Measurements from ENCODE around the gene HAND1.
"Not testable (repeated sequence)": the region's sequence is repeated elsewhere in the genome, so short reads cannot be mapped to it uniquely, and the experiment has no call there.

HAND1 gene

GRCh38 chr5:154517181-154517580, 39.2 kb upstream of the HAND1 start:
- Histone ChIP-seq H2BK12ac (ENCODE audit: low read length in 2 of 2) (no peak overlapping the region), H3K27me3 (ENCODE audit: control insufficient read depth in 1 of 2, insufficient read depth in 1 of 2, low read length in 2 of 2) (peaks cover 52 to 65% of the 10 kb centered on the region in 2 experiments)

DNA sequence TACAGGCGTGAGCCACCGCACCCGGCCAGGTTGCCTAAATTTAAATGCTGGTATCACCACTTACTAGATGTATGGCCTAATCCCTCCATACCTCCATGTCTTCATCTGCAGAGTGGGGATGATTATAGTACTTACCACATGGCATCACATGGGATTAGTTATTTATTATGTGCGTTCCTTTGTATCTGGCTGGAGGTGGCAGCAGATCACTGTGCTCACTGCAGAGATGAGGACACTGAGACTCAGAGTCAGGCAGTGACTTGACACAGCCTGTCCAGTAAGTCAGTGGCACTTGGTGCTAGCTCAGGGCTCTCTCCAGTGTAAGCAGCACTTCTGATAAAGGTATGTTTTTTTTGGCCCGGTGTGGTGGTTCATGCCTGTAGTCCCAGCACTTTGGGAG, 38.4 kb upstream of the HAND1 start:
- WGBS: 91% methylated on average over 5 of the region's 5 CpGs

More at GRCh38 chr5:154517181-154517580, 39.2 kb upstream of the HAND1 start:
- Histone ChIP-seq H2BK5ac (ENCODE audit: low read depth, low read length, poor library complexity, severe bottlenecking) (no peak overlapping the region), H2AFZ (ENCODE audit: low read depth, low read length) (no peak overlapping the region), H3K18ac (ENCODE audit: low read depth in 1 of 2, low read length in 2 of 2) (no peak overlapping the region), H3K36me3 (ENCODE audit: control insufficient read depth in 1 of 2, insufficient read depth in 2 of 2, low read depth in 1 of 2, low read length in 2 of 2) (peaks cover 0 to 3% of the 10 kb centered on the region in 2 experiments), H3K23ac (ENCODE audit: low read length in 2 of 2) (no peak overlapping the region), H3K4me3 (ENCODE audit: insufficient read depth in 1 of 2, low read depth in 1 of 2, low read length in 2 of 2) (no peak overlapping the region), H3K14ac (ENCODE audit: low read length in 2 of 2) (no peak overlapping the region), H2BK15ac (ENCODE audit: low read depth, poor library complexity, severe bottlenecking) (peak overlapping the region; percentile 53), H3K9me3 (ENCODE audit: control insufficient read depth, low read length) (no peaks in the 10 kb centered on the region), H2BK120ac (ENCODE audit: low read depth, low read length) (no peak overlapping the region), H3K79me1 (replicated peaks; ENCODE audit: low read length, poor library complexity, severe bottlenecking) (no peaks in the 10 kb centered on the region), H4K8ac (ENCODE audit: low read length) (no peak overlapping the region), H3K4me1 (ENCODE audit: control insufficient read depth, insufficient read depth, low read depth, low read length) (peaks cover 5% of the 10 kb centered on the region), H3K27ac (ENCODE audit: low read length, poor library complexity, severe bottlenecking) (no peak overlapping the region), H3K9ac (ENCODE audit: low read length) (no peak overlapping the region), H3K4ac (ENCODE audit: low read depth in 1 of 2, low read length in 2 of 2) (no peak overlapping the region), H2AK5ac (ENCODE audit: low read length, severe bottlenecking) (no peak overlapping the region), H3K4me2 (ENCODE audit: low read length, poor library complexity, severe bottlenecking) (no peak overlapping the region), H4K91ac (ENCODE audit: low read length) (no peak overlapping the region)
- DNase-seq: no peak
- WGBS: 63% methylated on average over 6 of the region's 7 CpGs

GRCh38 chr5:154515488-154515887, 37.5 kb upstream of the HAND1 start:
- H4K8ac ChIP-seq (ENCODE audit: low read length); H2AFZ ChIP-seq (ENCODE audit: low read depth, low read length); H2BK5ac ChIP-seq (ENCODE audit: low read depth, low read length, poor library complexity, severe bottlenecking); H3K9me3 ChIP-seq (ENCODE audit: control insufficient read depth, low read length); H3K4me1 ChIP-seq (ENCODE audit: control insufficient read depth, insufficient read depth, low read depth, low read length); H2AK5ac ChIP-seq (ENCODE audit: low read length, severe bottlenecking); H2BK12ac ChIP-seq (ENCODE audit: low read length in 2 of 2); DNase-seq; H3K27ac ChIP-seq (ENCODE audit: low read length, poor library complexity, severe bottlenecking); H3K4me3 ChIP-seq (ENCODE audit: insufficient read depth in 1 of 2, low read depth in 1 of 2, low read length in 2 of 2); H2BK15ac ChIP-seq (ENCODE audit: low read depth, poor library complexity, severe bottlenecking); H4K91ac ChIP-seq (ENCODE audit: low read length); H3K23ac ChIP-seq (ENCODE audit: low read length in 2 of 2); H3K36me3 ChIP-seq (ENCODE audit: control insufficient read depth in 1 of 2, insufficient read depth in 2 of 2, low read depth in 1 of 2, low read length in 2 of 2); H3K4ac ChIP-seq (ENCODE audit: low read depth in 1 of 2, low read length in 2 of 2); H3K9ac ChIP-seq (ENCODE audit: low read length); H3K18ac ChIP-seq (ENCODE audit: low read depth in 1 of 2, low read length in 2 of 2); H3K4me2 ChIP-seq (ENCODE audit: low read length, poor library complexity, severe bottlenecking); H3K14ac ChIP-seq (ENCODE audit: low read length in 2 of 2); H2BK120ac ChIP-seq (ENCODE audit: low read depth, low read length); H3K79me1 ChIP-seq (replicated peaks; ENCODE audit: low read length, poor library complexity, severe bottlenecking): not testable (repeated sequence)
- 87% methylated on average over 4 of the region's 6 CpGs for WGBS
- H3K27me3 ChIP-seq (ENCODE audit: control insufficient read depth in 1 of 2, insufficient read depth in 1 of 2, low read length in 2 of 2): peaks cover 42 to 62% of the 10 kb centered on the region in 2 experiments

More for the DNA sequence above, 38.4 kb upstream of the HAND1 start:
- Histone ChIP-seq H3K79me1 (replicated peaks; ENCODE audit: low read length, poor library complexity, severe bottlenecking) (no peaks in the 10 kb centered on the region), H3K36me3 (ENCODE audit: control insufficient read depth in 1 of 2, insufficient read depth in 2 of 2, low read depth in 1 of 2, low read length in 2 of 2) (peaks cover 0 to 3% of the 10 kb centered on the region in 2 experiments), H2BK120ac (ENCODE audit: low read depth, low read length) (no peak overlapping the region), H2BK5ac (ENCODE audit: low read depth, low read length, poor library complexity, severe bottlenecking) (no peak overlapping the region), H3K23ac (ENCODE audit: low read length in 2 of 2) (no peak overlapping the region), H3K27ac (ENCODE audit: low read length, poor library complexity, severe bottlenecking) (no peak overlapping the region), H3K14ac (ENCODE audit: low read length in 2 of 2) (no peak overlapping the region), H2AFZ (ENCODE audit: low read depth, low read length) (no peak overlapping the region), H2AK5ac (ENCODE audit: low read length, severe bottlenecking) (no peak overlapping the region), H3K4me1 (ENCODE audit: control insufficient read depth, insufficient read depth, low read depth, low read length) (peaks cover 5% of the 10 kb centered on the region), H3K9ac (ENCODE audit: low read length) (no peak overlapping the region), H3K4me2 (ENCODE audit: low read length, poor library complexity, severe bottlenecking) (no peak overlapping the region), H4K91ac (ENCODE audit: low read length) (no peak overlapping the region), H3K27me3 (ENCODE audit: control insufficient read depth in 1 of 2, insufficient read depth in 1 of 2, low read length in 2 of 2) (peaks cover 49 to 65% of the 10 kb centered on the region in 2 experiments), H2BK12ac (ENCODE audit: low read length in 2 of 2) (no peak overlapping the region), H3K4ac (ENCODE audit: low read depth in 1 of 2, low read length in 2 of 2) (no peak overlapping the region), H2BK15ac (ENCODE audit: low read depth, poor library complexity, severe bottlenecking) (no peak overlapping the region), H4K8ac (ENCODE audit: low read length) (no peak overlapping the region), H3K18ac (ENCODE audit: low read depth in 1 of 2, low read length in 2 of 2) (no peak overlapping the region), H3K9me3 (ENCODE audit: control insufficient read depth, low read length) (no peaks in the 10 kb centered on the region), H3K4me3 (ENCODE audit: insufficient read depth in 1 of 2, low read depth in 1 of 2, low read length in 2 of 2) (no peak overlapping the region)
- no peak for DNase-seq

DNA sequence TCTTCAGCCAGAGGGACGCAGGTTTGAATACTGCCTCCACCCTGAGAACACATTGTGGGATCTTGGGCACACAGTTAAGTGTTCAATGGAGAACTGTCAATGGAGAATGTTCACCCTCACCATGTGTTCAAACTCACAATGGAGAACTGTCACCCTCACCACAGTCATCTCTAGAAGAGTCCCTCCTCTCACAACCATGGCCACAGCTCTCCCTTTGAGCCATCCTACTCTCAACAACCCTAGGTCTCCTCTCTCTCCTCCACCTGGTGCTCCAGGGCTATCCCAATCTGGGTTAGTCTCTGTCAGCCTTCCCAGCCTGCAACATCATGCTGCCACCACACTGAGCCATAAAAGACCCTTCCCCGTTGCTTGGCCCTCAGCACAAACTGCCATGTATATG, 36.3 kb upstream of the HAND1 start:
- 82% methylated on average over 2 of the region's 2 CpGs for WGBS
- Histone ChIP-seq H3K27me3 (ENCODE audit: control insufficient read depth in 1 of 2, insufficient read depth in 1 of 2, low read length in 2 of 2) (peaks cover 48 to 64% of the 10 kb centered on the region in 2 experiments), H3K36me3 (ENCODE audit: control insufficient read depth in 1 of 2, insufficient read depth in 2 of 2, low read depth in 1 of 2, low read length in 2 of 2) (peaks cover 0 to 3% of the 10 kb centered on the region in 2 experiments), H3K4ac (ENCODE audit: low read depth in 1 of 2, low read length in 2 of 2) (no peak overlapping the region), H3K4me3 (ENCODE audit: insufficient read depth in 1 of 2, low read depth in 1 of 2, low read length in 2 of 2) (no peak overlapping the region), H2BK5ac (ENCODE audit: low read depth, low read length, poor library complexity, severe bottlenecking) (no peak overlapping the region), H3K18ac (ENCODE audit: low read depth in 1 of 2, low read length in 2 of 2) (no peak overlapping the region), H2BK12ac (ENCODE audit: low read length in 2 of 2) (no peak overlapping the region), H3K9ac (ENCODE audit: low read length) (no peak overlapping the region), H3K4me2 (ENCODE audit: low read length, poor library complexity, severe bottlenecking) (no peak overlapping the region), H2BK120ac (ENCODE audit: low read depth, low read length) (no peak overlapping the region), H3K14ac (ENCODE audit: low read length in 2 of 2) (no peak overlapping the region), H2BK15ac (ENCODE audit: low read depth, poor library complexity, severe bottlenecking) (no peak overlapping the region), H3K79me1 (replicated peaks; ENCODE audit: low read length, poor library complexity, severe bottlenecking) (no peaks in the 10 kb centered on the region), H3K4me1 (ENCODE audit: control insufficient read depth, insufficient read depth, low read depth, low read length) (peaks cover 3% of the 10 kb centered on the region), H3K23ac (ENCODE audit: low read length in 2 of 2) (no peak overlapping the region), H3K27ac (ENCODE audit: low read length, poor library complexity, severe bottlenecking) (no peak overlapping the region), H3K9me3 (ENCODE audit: control insufficient read depth, low read length) (no peaks in the 10 kb centered on the region), H2AFZ (ENCODE audit: low read depth, low read length) (no peak overlapping the region), H4K91ac (ENCODE audit: low read length) (no peak overlapping the region), H4K8ac (ENCODE audit: low read length) (no peak overlapping the region), H2AK5ac (ENCODE audit: low read length, severe bottlenecking) (no peak overlapping the region)
- no peak for DNase-seq

All from mesenchymal stem cell (in vitro differentiated cells and primary cell).